NCI-H2081 (cell line): Measurements from ENCODE around the gene EIF4H.
"Not testable (repeated sequence)": the region's sequence is repeated elsewhere in the genome, so short reads cannot be mapped to it uniquely, and the experiment has no call there.

Experiments used
- DNase-seq, 2 experiments: peaks; one replicate each; lab custom pipeline; 2025; lab: John Stamatoyannopoulos, UW

The EIF4H gene

GRCh38 chr7:74175340-74175739 is 1.2 kb downstream of the EIF4H start:
- no peak for DNase-seq

GRCh38 chr7:74176555-74176954 is 2.4 kb downstream of the EIF4H start:
- no peak for DNase-seq

- DNase-seq: no peak
Observed at GRCh38 chr7:74178632-74179031, 4.5 kb downstream of the EIF4H start.

GRCh38 chr7:74179935-74180604 is 5.9 kb downstream of the EIF4H start:
- DNase-seq: no peak

- DNase-seq: no peak
Observed at GRCh38 chr7:74180866-74181265, 6.7 kb downstream of the EIF4H start.

- no peak for DNase-seq
Observed at GRCh38 chr7:74181821-74182220, 7.7 kb downstream of the EIF4H start.

GRCh38 chr7:74182453-74183090 is 8.4 kb downstream of the EIF4H start:
- no peak for DNase-seq

GRCh38 chr7:74183142-74183541 is 9.0 kb downstream of the EIF4H start:
- no peak for DNase-seq

GRCh38 chr7:74183653-74184450 is 9.7 kb downstream of the EIF4H start:
- DNase-seq: no peak

- DNase-seq: no peak
Observed at GRCh38 chr7:74185016-74185415, 10.9 kb downstream of the EIF4H start.

GRCh38 chr7:74185636-74186035 is 11.5 kb downstream of the EIF4H start:
- DNase-seq: no peak

- no peak for DNase-seq
Observed at GRCh38 chr7:74187915-74188675, 13.9 kb downstream of the EIF4H start.

GRCh38 chr7:74190259-74190658 is 16.1 kb downstream of the EIF4H start:
- no peak for DNase-seq

- DNase-seq: no peak
Observed at GRCh38 chr7:74191231-74191630, 17.1 kb downstream of the EIF4H start.

- DNase-seq: no peak
Observed at GRCh38 chr7:74193054-74193453, 18.9 kb downstream of the EIF4H start.

- no peak for DNase-seq
Observed at GRCh38 chr7:74193913-74194312, 19.8 kb downstream of the EIF4H start.

GRCh38 chr7:74194686-74195085 is 20.5 kb downstream of the EIF4H start:
- no peak for DNase-seq

GRCh38 chr7:74195139-74195860 is 21.1 kb downstream of the EIF4H start:
- DNase-seq: peak in 1 of 2 experiments; percentile 12

- not testable (repeated sequence) for DNase-seq
Observed at GRCh38 chr7:74195968-74196654, 22.0 kb downstream of the EIF4H start.

- DNase-seq: no peak
Observed at GRCh38 chr7:74197449-74198124, 23.4 kb downstream of the EIF4H start.
